GM19395 (cell line): ENCODE results near the gene USF2.
A peak's percentile ranks its signal among the peaks of the same experiment; 100 is the strongest.

Source experiments
- ATAC-seq: cut with Tn5 transposase; IDR thresholded peaks from one replicate; pipeline ENCODE4 v1.9.1; 2021; ENCODE audit warnings: mild to moderate bottlenecking, moderate library complexity; ENCODE audit not compliant: unreplicated experiment

The USF2 gene

DNA sequence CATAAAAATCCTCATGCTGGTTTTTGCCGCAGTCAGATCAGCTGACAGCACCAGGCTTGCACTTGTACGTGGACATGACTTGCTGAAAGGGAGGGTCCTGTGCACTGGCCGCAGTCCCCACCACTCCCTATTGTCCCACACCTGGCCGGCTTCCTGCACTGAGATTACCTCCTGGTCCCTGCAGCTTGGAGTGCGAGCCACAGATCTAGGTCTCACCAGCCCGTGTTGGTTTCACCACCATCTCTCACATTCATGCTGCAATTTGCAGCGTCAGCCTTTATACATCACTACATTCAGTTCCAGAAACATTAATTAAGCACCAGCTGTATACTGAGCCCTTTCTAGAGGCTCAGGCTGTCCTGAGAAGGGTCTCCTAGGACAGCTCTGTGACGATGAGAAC is 45.3 kb downstream of the USF2 start:
- no peak for ATAC-seq

DNA sequence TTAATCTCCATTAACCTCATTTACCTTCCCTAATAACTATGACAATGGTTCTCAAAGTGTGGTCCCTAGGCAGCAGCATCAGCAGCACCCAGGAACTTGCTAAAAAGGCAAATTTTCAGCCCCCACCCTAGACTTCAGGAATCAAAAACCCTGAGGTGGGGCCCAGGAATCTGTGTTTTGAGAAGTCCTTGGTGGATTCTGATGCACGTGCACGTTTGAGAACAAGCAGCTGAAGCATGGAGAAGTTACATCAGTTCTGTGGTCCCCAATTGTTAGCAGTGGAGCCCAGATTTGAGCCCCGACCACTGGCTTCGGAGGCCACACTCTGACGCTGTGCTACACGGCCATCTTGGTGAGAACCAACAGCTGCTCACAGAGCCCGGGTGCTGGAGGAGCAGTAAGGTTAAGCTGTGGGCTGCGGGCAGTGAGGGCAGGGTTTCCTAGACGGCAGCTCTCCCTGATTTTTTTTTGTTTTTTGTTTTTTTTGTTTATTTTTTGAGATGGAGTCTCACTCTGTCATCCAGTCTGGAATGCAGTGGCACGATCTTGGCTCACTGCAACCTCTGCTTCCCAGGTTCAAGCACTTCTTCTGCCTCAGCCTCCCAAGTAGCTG is 46.2 kb downstream of the USF2 start:
- no peak for ATAC-seq

DNA sequence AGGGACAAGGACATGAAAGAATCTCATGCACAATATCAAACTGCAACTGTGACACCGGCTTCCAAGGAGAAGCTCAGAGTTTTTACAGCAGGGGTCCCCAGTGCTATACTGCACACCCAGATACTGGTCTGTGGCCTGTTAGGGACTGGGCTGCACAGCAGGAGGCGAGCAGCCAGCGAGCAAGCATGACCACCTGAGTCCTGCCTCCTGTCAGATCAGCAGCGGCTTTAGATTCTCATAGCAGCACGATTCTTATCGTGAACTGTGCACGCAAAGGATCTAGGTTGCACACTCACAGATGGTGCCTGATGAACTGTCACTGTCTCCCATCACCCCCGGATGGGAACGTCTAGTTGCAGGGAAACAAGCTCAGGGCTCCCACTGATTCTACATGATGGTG is 47.1 kb downstream of the USF2 start:
- ATAC-seq: no peak

DNA sequence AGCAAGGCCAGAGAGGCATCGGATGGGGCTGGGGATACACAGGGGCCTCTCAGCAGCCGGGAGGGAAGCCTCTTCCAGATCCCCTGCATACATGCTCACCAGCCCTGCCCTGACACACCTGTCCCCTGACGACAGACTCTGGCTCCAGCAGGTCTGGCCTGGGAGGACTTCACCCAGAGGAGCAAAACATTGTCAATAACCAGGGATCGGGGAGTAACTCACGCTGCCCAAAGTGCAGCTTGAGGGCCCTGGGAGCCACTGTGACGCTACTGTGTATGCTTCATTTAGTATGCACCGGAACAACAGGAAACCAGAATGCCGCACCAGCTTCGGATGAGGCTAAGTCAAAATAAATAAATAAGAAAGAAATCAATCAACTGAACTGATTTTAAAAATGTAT is 47.8 kb downstream of the USF2 start:
- ATAC-seq: no peak

DNA sequence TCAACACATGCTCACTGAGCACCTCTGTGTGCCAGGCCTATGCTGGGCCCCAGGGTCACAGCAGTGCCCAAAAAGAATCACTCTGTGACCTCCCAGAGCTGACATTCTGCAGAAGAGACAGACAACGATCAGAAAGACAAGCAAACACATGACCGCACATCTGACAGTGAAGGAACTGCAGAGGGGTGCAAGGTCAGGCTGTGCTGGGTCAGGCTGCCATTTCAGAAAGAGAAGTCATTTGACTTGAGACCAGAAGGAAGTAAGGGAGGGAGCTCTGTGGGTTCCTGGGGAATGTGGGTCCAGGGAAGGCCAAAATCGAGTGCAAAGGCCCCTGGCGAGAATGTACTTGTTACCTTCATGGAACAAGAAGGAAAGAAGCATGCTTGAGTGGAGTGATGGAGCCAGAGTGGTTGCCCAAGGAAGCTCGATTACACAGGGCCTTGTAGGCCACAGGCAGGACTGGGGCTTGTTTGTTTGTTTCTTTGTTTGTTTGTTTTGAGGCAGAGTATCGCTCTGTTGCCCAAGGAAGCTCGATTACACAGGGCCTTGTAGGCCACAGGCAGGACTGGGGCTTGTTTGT is 48.8 kb downstream of the USF2 start:
- no peak for ATAC-seq

DNA sequence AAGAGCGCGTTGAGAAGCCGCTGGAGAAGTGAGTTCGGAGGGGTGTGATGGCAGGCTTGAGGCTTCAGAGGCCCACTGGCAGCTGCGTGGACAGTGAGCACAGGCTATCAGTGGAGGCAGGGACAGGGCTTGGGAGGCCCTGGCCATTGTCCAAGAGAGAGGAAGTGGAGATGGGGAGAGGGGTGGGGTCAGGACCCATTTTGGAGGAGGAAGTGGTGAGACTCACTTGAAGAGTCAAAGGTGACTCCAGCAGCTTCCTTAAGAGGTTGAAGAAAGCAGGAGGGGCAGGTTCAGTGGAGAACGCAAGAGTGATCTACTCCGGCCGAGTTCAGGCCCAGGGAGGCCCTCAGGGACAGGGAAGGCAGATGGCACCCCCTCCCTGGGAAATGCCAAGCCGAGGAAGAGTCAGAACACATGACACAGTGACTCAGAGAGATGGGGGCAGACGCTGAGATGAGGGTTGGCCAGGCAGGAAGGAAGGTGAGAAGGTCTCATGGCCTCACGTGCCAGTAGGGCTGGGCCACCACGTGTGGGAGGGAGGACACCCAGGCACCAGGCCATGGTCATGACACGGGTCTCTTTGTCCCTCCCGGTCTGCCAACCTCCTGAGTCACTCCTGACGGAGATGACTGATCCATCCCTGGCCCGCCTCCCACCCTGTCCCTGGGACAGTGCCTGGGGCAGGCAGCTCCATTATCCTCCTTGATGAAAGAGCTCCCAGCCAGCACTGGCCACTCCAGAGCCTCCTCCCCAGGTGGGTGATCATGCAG is 50.1 kb downstream of the USF2 start:
- no peak for ATAC-seq

DNA sequence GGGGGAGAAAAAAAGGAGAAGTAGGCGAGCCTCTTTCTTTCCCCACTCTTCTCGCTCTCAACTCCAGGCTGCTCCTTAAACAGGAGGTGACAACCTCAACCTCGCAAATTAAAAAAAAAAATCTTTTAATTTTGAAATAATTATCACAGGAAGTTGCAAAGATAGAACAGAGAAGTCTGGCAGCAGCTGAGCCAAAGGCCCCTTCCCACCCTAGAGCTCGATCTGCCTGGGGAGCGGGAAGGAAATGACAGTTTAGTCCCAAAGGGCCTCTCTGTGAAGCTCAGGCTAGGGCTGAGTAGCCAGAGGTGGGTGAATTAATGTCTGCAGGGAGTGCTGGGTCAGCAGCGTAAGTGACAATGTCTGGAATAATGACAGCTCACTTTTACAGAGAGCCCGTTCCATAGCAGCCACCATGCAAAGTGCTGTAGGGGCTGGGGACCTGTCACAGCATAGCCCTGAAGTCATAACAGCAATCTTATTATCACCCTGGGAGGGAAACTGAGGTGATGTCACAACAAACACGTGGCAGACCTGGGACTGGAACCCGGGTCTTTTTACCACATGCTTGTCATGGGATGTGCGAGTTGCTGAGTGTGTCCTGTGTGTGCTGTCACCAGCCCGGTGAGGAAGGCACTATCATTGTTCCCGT is 51.4 kb downstream of the USF2 start:
- ATAC-seq: no peak

DNA sequence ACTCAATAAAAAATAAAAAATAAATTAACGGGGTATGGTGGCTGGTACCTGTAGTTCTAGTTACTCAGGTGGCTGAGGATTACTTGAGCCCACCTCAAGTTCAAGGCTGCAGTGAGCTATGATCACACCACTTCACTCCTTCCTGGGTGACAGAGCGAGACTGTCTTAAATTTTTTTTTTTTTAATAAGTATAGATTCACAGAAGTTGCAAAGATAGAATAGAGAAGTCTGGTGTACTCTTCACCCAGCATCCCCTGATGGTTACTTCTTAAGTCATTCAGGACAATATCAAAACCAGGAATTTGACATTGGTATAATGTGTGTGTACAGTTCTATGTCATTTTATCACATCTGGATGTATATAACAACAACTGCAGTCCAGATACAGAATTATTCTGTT is 52.5 kb downstream of the USF2 start:
- no peak for ATAC-seq

DNA sequence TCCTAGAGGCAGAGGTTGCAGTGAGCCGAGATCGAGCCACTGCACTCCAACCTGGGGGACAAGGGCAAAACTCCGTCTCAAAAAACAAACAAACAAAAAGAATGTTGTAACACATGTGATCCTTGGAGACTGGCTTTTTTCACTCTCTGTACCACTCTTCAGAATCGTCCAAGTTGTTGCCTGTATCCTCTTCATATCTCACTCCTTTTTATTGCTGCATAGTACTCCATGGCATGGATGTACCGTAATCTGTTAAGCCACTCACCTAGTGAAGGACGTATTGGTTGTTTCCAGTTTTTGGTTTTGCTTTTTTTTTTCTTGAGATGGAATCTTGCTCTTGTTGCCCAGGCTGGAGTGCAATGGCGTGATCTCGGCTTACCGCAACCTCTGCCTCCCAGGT is 53.3 kb downstream of the USF2 start:
- ATAC-seq: no peak

DNA sequence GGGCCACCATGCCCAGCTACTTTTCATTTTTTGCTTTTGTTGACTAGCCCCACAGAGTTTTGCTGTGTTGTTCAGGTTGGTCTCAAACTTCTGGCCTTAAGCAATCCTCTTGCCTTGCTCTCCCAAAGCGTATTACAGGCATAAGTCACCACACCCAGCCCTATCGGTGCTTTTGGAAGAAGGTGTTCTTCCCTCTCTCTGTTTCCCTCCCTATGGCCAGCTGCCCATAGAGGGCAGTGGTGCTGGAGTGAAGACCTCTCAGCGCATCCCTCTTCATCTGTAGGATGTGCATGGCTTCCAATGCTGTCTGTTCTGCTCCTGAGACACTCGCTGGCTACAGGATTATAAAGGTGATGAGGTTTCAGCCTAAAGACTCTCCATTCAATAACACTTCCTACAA is 58.9 kb downstream of the USF2 start:
- no peak for ATAC-seq

DNA sequence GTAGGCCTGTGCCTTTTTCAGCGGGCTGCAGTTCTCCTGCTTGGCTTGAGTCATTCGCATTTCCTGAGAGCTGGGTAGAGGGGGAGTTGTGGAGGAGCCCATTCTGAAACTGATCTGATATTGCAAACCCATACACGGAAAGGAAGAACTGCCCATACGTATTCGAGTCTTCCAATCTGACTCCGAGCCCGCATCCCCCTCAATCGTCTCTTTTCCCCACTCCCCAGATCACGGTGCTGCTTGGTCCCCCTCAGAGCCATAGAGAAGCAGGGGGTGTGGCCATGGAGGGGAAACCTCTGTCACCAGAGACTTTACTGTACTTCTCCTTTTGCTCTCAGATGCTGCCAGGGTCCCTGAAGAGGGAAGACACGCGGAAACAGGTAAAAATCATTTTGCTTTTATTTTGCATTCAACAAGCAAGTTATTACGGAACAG is 60.1 kb downstream of the USF2 start, which contains the start of gene CD22:
Gene CD22 (plus strand): TSS at position 337 of the 435 bp plus-strand sequence. CDS start 2,854 bp downstream, outside the sequence.
- ATAC-seq: peak; percentile 43

DNA sequence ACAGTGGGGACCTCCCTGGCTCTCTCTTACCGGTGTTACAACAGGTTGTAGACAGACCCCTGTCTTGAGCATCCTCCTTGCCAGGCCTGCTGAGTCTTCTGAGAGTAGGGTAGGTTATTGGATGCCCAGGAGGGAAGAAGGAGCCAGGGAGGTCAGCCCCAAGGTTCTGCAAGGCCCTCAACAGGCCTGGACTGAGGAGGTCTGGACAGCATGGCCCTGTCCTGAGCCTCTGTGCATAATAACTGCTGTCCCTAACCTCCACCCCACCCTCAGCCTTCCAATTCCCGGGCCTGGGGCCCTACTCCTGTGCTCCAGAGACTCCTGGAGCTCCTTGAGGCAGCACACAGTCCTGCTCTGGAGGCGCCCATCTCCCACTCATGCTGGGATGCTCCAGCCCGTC is 60.6 kb downstream of the USF2 start:
- peak; percentile 17 for ATAC-seq
